ENCODE results near the gene GABBR1.

DNA sequence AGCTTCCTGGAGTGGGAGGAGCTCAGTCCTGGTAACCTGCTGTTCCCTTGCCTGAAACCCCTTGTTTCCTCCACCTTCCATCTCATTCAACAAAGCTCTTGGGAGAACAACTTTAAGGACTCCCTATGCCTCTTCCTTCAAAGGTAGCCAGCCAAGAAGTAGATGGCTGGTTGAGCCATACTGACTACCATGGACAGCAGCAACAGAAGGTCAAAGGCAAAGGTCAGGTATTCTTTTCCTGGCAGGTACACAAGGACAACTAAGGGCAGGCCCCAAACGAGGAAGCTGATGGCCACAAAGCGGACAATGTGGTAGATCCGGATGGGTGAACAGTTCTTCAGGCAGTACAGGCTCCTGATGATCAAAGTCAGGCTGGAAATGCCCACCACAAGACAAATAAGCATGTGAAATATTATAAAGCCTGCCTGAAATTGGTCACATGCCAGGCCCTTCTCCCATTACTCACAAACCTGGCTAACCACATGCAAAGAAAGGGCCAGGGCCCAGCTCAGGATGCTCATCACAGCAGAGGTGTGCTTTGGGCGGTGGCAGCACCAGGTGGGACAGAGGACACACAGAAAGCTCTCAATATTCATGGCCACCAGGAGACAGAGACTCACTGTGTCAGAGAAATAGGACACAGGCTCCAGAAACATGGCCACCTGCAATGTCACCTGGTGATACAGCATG lies 95.1 kb downstream of the GABBR1 start:
- TF ChIP-seq, protein P1, sequence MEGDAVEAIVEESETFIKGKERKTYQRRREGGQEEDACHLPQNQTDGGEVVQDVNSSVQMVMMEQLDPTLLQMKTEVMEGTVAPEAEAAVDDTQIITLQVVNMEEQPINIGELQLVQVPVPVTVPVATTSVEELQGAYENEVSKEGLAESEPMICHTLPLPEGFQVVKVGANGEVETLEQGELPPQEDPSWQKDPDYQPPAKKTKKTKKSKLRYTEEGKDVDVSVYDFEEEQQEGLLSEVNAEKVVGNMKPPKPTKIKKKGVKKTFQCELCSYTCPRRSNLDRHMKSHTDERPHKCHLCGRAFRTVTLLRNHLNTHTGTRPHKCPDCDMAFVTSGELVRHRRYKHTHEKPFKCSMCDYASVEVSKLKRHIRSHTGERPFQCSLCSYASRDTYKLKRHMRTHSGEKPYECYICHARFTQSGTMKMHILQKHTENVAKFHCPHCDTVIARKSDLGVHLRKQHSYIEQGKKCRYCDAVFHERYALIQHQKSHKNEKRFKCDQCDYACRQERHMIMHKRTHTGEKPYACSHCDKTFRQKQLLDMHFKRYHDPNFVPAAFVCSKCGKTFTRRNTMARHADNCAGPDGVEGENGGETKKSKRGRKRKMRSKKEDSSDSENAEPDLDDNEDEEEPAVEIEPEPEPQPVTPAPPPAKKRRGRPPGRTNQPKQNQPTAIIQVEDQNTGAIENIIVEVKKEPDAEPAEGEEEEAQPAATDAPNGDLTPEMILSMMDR (optimal IDR thresholded peaks at IDR 0.05 in 1 of 3, IDR thresholded peaks at IDR 0.05 in 1 of 3, conservative IDR thresholded peaks at IDR 0.05 in 1 of 3; ENCODE audit: extremely low read depth in 1 of 3, insufficient read depth in 2 of 3, low read length in 3 of 3), result no peak
- no peak for TF ChIP-seq EZH2 (IDR thresholded peaks at IDR 0.05; ENCODE audit: low read length)

Data from keratinocyte (primary cell).